Loucy (cell line): ENCODE results near the gene AFF2.

Experiments used
- H2AFZ ChIP-seq: fragments of 200-600 bp; sonication (generic); 2 replicates; pipeline ENCODE4 v1.6.0; 2016; ENCODE audit warnings: antibody characterized with exemption, mild to moderate bottlenecking, low read length, moderate library complexity
- H3F3A ChIP-seq: fragments of 200-600 bp; 2 replicates; pipeline ENCODE4 v1.6.0; 2016; ENCODE audit warnings: antibody characterized with exemption, low read depth, mild to moderate bottlenecking
- H3K27me3 ChIP-seq: fragments of 200-600 bp; sonication (generic); 2 replicates; pipeline ENCODE4 v1.6.1; 2014; ENCODE audit warnings: low read length, mild to moderate bottlenecking; ENCODE audit not compliant: insufficient read depth, poor library complexity, severe bottlenecking
- H3K36me3 ChIP-seq: fragments of 200-600 bp; sonication (generic); 2 replicates; pipeline ENCODE4 v1.6.1; 2016; ENCODE audit warnings: low read length; ENCODE audit not compliant: insufficient read depth
- H3K4me1 ChIP-seq: fragments of 200-600 bp; sonication (generic); 2 replicates; pipeline ENCODE4 v1.5.1; 2014; ENCODE audit warnings: low read length, mild to moderate bottlenecking; ENCODE audit not compliant: insufficient read depth, poor library complexity, severe bottlenecking
- H3K4me2 ChIP-seq: fragments of 200-600 bp; sonication (generic); 2 replicates; pipeline ENCODE4 v1.6.0; 2014; ENCODE audit warnings: antibody characterized with exemption, low read length, low read depth, mild to moderate bottlenecking; ENCODE audit not compliant: poor library complexity, severe bottlenecking
- H3K4me3 ChIP-seq: fragments of 200-600 bp; sonication (generic); 2 replicates; pipeline ENCODE4 v1.5.1; 2014; ENCODE audit warnings: low read length, mild to moderate bottlenecking, mixed read lengths; ENCODE audit not compliant: poor library complexity, severe bottlenecking
- H3K79me2 ChIP-seq: fragments of 200-600 bp; sonication (generic); 2 replicates; pipeline ENCODE4 v1.6.1; 2014; ENCODE audit warnings: low read length; ENCODE audit not compliant: insufficient read depth
- H3K9ac ChIP-seq: fragments of 200-600 bp; sonication (generic); 2 replicates; pipeline ENCODE4 v1.6.0; 2014; ENCODE audit warnings: mild to moderate bottlenecking, low read depth, low read length, moderate library complexity; ENCODE audit not compliant: poor library complexity, severe bottlenecking
- H3K9me2 ChIP-seq: fragments of 200-600 bp; sonication (generic); replicated peaks from 2 replicates; pipeline ENCODE4 v1.6.1; 2016; ENCODE audit warnings: low read depth, low read length, mixed read lengths
- H3K9me3 ChIP-seq: fragments of 200-600 bp; sonication (generic); 2 replicates; pipeline ENCODE4 v1.6.1; 2014; ENCODE audit warnings: mild to moderate bottlenecking, antibody characterized with exemption, low read length, low read depth; ENCODE audit not compliant: insufficient read depth
- H4K20me1 ChIP-seq: fragments of 200-600 bp; sonication (generic); 2 replicates; pipeline ENCODE4 v1.6.0; 2014; ENCODE audit warnings: antibody characterized with exemption, low read length, mild to moderate bottlenecking; ENCODE audit not compliant: insufficient read depth, poor library complexity, severe bottlenecking
- CTCF ChIP-seq: fragments of 200-600 bp; sonication (generic); conservative IDR thresholded peaks from 2 replicates; pipeline ENCODE4 v1.5.1; 2014; ENCODE audit warnings: mild to moderate bottlenecking, antibody characterized with exemption, low read length
- EZH2phosphoT487 ChIP-seq: fragments of 200-600 bp; IDR thresholded peaks from 2 replicates; pipeline ENCODE4 v1.6.1; 2018; ENCODE audit warnings: antibody characterized with exemption, mild to moderate bottlenecking, moderate library complexity, borderline replicate concordance

AFF2 gene

GRCh38 chrX:149010853-149011224, 510.4 kb downstream of the AFF2 start:
- Histone ChIP-seq H3K4me3 (no peak overlapping the region), H2AFZ (no peak overlapping the region), H3K79me2 (no peaks in the 10 kb centered on the region), H3K9me2 (no peaks in the 10 kb centered on the region), H3K9me3 (no peaks in the 10 kb centered on the region), H3K9ac (no peak overlapping the region), H3K4me1 (no peaks in the 10 kb centered on the region), H3K27me3 (no peaks in the 10 kb centered on the region), H3K36me3 (no peaks in the 10 kb centered on the region), H3K4me2 (no peak overlapping the region), H3F3A (no peaks in the 10 kb centered on the region), H4K20me1 (no peaks in the 10 kb centered on the region)
- TF ChIP-seq CTCF (no peak), EZH2phosphoT487 (no peak)

GRCh38 chrX:149013081-149013480, 512.7 kb downstream of the AFF2 start:
- no peaks in the 10 kb centered on the region for H3K79me2 ChIP-seq
- no peak overlapping the region for H2AFZ ChIP-seq
- H3K4me1 ChIP-seq: no peaks in the 10 kb centered on the region
- no peaks in the 10 kb centered on the region for H3K27me3 ChIP-seq
- H3K9ac ChIP-seq: no peak overlapping the region
- H3K4me2 ChIP-seq: no peak overlapping the region
- TF ChIP-seq EZH2phosphoT487 (no peak), CTCF (no peak)
- no peaks in the 10 kb centered on the region for H4K20me1 ChIP-seq
- H3K9me3 ChIP-seq: no peaks in the 10 kb centered on the region
- no peaks in the 10 kb centered on the region for H3K36me3 ChIP-seq
- H3F3A ChIP-seq: no peaks in the 10 kb centered on the region
- H3K9me2 ChIP-seq: no peaks in the 10 kb centered on the region
- no peak overlapping the region for H3K4me3 ChIP-seq

GRCh38 chrX:149021159-149021558, 520.7 kb downstream of the AFF2 start:
- Histone ChIP-seq H3K9me3 (0 out of 2 replicates have a peak, but pooled peaks cover 5% of the 10 kb centered on the region), H3K4me1 (no peaks in the 10 kb centered on the region), H3K27me3 (no peaks in the 10 kb centered on the region), H2AFZ (no peak overlapping the region), H3K9ac (no peak overlapping the region), H4K20me1 (no peaks in the 10 kb centered on the region), H3K4me3 (no peak overlapping the region), H3K79me2 (no peaks in the 10 kb centered on the region), H3F3A (no peaks in the 10 kb centered on the region), H3K36me3 (no peaks in the 10 kb centered on the region), H3K9me2 (no peaks in the 10 kb centered on the region), H3K4me2 (no peak overlapping the region)
- TF ChIP-seq EZH2phosphoT487: no peak

GRCh38 chrX:149022485-149022884, 522.1 kb downstream of the AFF2 start:
- Histone ChIP-seq H3K27me3 (no peaks in the 10 kb centered on the region), H3F3A (no peaks in the 10 kb centered on the region), H3K4me3 (no peak overlapping the region), H2AFZ (no peak overlapping the region), H3K79me2 (no peaks in the 10 kb centered on the region), H4K20me1 (no peaks in the 10 kb centered on the region), H3K36me3 (no peaks in the 10 kb centered on the region), H3K9ac (no peak overlapping the region), H3K4me2 (no peak overlapping the region), H3K9me3 (0 out of 2 replicates have a peak, but pooled peaks cover 5% of the 10 kb centered on the region), H3K9me2 (no peaks in the 10 kb centered on the region), H3K4me1 (no peaks in the 10 kb centered on the region)
- TF ChIP-seq CTCF (no peak), EZH2phosphoT487 (no peak)
